Stimulated activated naive CD8-positive, alpha-beta T cell treated with anti-CD3 and anti-CD28 coated beads, Interleukin-15, amount 100 ng/mL, for 72 hours (primary cell): ENCODE data around the gene MPRIP.

Source experiments
- ATAC-seq: fragments of 150-1000 bp; cut with Tn5 transposase; 2 replicates; pipeline ENCODE4 v1.10.0; 2021; ENCODE audit warnings: mild to moderate bottlenecking, moderate library complexity
- DNase-seq, 2 donors: peaks; one replicate each; pipeline ENCODE4 v3.0.0; 2021 to 2022
- H3K27ac Mint-ChIP-seq, 2 donors: one replicate each; pipeline ENCODE4 v1.8.0; 2022; ENCODE audit warnings: mild to moderate bottlenecking in 2 of 2, mixed read lengths in 2 of 2, moderate library complexity in 2 of 2
- H3K27me3 Mint-ChIP-seq: one replicate; pipeline ENCODE4 v1.8.0; 2022; ENCODE audit warnings: mixed read lengths
- H3K4me1 Mint-ChIP-seq: one replicate; pipeline ENCODE4 v1.8.0; 2022; ENCODE audit warnings: mild to moderate bottlenecking, mixed read lengths
- H3K4me3 Mint-ChIP-seq, 2 donors: one replicate each; pipeline ENCODE4 v1.8.0; 2022; ENCODE audit warnings: mild to moderate bottlenecking in 2 of 2, mixed read lengths in 2 of 2, moderate library complexity in 1 of 2
- H3K9me3 Mint-ChIP-seq, 2 donors: one replicate each; pipeline ENCODE4 v1.8.0; 2022; ENCODE audit warnings: mixed read lengths in 2 of 2

MPRIP gene

GRCh38 chr17:17051791-17052461, 9.7 kb downstream of the MPRIP start:
- Mint-ChIP-seq H3K9me3 (no peaks in the 10 kb centered on the region), H3K27ac (no peak overlapping the region), H3K27me3 (no peaks in the 10 kb centered on the region), H3K4me3 (no peak overlapping the region), H3K4me1 (peaks cover 63% of the 10 kb centered on the region)
- ATAC-seq = no peak
- DNase-seq = no peak

- ATAC-seq = no peak
- Mint-ChIP-seq H3K27ac (peak overlapping the region in 1 of 2 donors; percentile 89), H3K4me3 (no peak overlapping the region), H3K27me3 (no peaks in the 10 kb centered on the region), H3K4me1 (peaks cover 58% of the 10 kb centered on the region), H3K9me3 (no peaks in the 10 kb centered on the region)
- DNase-seq = no peak
These were observed 10.4 kb downstream of the MPRIP start for GRCh38 chr17:17052462-17053221.

- H3K27ac Mint-ChIP-seq = no peak overlapping the region
- H3K9me3 Mint-ChIP-seq = no peaks in the 10 kb centered on the region
- no peak for ATAC-seq
- H3K27me3 Mint-ChIP-seq = no peaks in the 10 kb centered on the region
- H3K4me3 Mint-ChIP-seq = no peak overlapping the region
- DNase-seq = no peak
- peaks cover 52% of the 10 kb centered on the region for H3K4me1 Mint-ChIP-seq
These were observed 11.5 kb downstream of the MPRIP start for GRCh38 chr17:17053446-17054379.

GRCh38 chr17:17054636-17055035, 12.4 kb downstream of the MPRIP start:
- DNase-seq (no peak), ATAC-seq (no peak)
- H3K27me3 Mint-ChIP-seq = no peaks in the 10 kb centered on the region
- H3K9me3 Mint-ChIP-seq = no peaks in the 10 kb centered on the region
- H3K4me3 Mint-ChIP-seq = no peak overlapping the region
- no peak overlapping the region for H3K27ac Mint-ChIP-seq
- H3K4me1 Mint-ChIP-seq = peaks cover 44% of the 10 kb centered on the region

GRCh38 chr17:17055286-17056155, 13.3 kb downstream of the MPRIP start:
- H3K4me1 Mint-ChIP-seq = peaks cover 46% of the 10 kb centered on the region
- H3K9me3 Mint-ChIP-seq = no peaks in the 10 kb centered on the region
- H3K27me3 Mint-ChIP-seq = no peaks in the 10 kb centered on the region
- no peak overlapping the region for H3K4me3 Mint-ChIP-seq
- no peak overlapping the region for H3K27ac Mint-ChIP-seq
- DNase-seq = no peak
- no peak for ATAC-seq

GRCh38 chr17:17056156-17056539, 13.9 kb downstream of the MPRIP start:
- H3K27me3 Mint-ChIP-seq = no peaks in the 10 kb centered on the region
- H3K9me3 Mint-ChIP-seq = no peaks in the 10 kb centered on the region
- ATAC-seq (no peak), DNase-seq (no peak)
- no peak overlapping the region for H3K4me3 Mint-ChIP-seq
- no peak overlapping the region for H3K27ac Mint-ChIP-seq
- peaks cover 46% of the 10 kb centered on the region for H3K4me1 Mint-ChIP-seq

- Mint-ChIP-seq H3K9me3 (no peaks in the 10 kb centered on the region), H3K27me3 (no peaks in the 10 kb centered on the region), H3K4me3 (no peak overlapping the region), H3K4me1 (peaks cover 46% of the 10 kb centered on the region), H3K27ac (no peak overlapping the region)
- DNase-seq (no peak), ATAC-seq (no peak)
These were observed 14.8 kb downstream of the MPRIP start for GRCh38 chr17:17057057-17057551.

GRCh38 chr17:17058304-17058703, 16.0 kb downstream of the MPRIP start:
- Mint-ChIP-seq H3K27ac (no peak overlapping the region), H3K4me3 (no peak overlapping the region), H3K4me1 (peaks cover 46% of the 10 kb centered on the region), H3K27me3 (no peaks in the 10 kb centered on the region), H3K9me3 (no peaks in the 10 kb centered on the region)
- DNase-seq = no peak
- peak; percentile 55 for ATAC-seq

- no peak overlapping the region for H3K4me3 Mint-ChIP-seq
- no peaks in the 10 kb centered on the region for H3K9me3 Mint-ChIP-seq
- H3K27ac Mint-ChIP-seq = no peak overlapping the region
- no peaks in the 10 kb centered on the region for H3K27me3 Mint-ChIP-seq
- no peak for ATAC-seq
- peaks cover 49% of the 10 kb centered on the region for H3K4me1 Mint-ChIP-seq
- no peak for DNase-seq
These were observed 17.1 kb downstream of the MPRIP start for GRCh38 chr17:17059301-17059890.

GRCh38 chr17:17060001-17060922, 18.0 kb downstream of the MPRIP start:
- no peak for ATAC-seq
- H3K4me1 Mint-ChIP-seq = peaks cover 55% of the 10 kb centered on the region
- H3K4me3 Mint-ChIP-seq = no peak overlapping the region
- no peak for DNase-seq
- no peaks in the 10 kb centered on the region for H3K27me3 Mint-ChIP-seq
- H3K9me3 Mint-ChIP-seq = no peaks in the 10 kb centered on the region
- peak overlapping the region in 1 of 2 donors; percentile 82 for H3K27ac Mint-ChIP-seq

GRCh38 chr17:17060930-17061329, 18.7 kb downstream of the MPRIP start:
- Mint-ChIP-seq H3K4me3 (no peak overlapping the region), H3K4me1 (peaks cover 61% of the 10 kb centered on the region), H3K27ac (no peak overlapping the region), H3K9me3 (no peaks in the 10 kb centered on the region), H3K27me3 (no peaks in the 10 kb centered on the region)
- ATAC-seq = no peak
- no peak for DNase-seq

- Mint-ChIP-seq H3K9me3 (no peaks in the 10 kb centered on the region), H3K27ac (no peak overlapping the region), H3K4me3 (no peak overlapping the region), H3K4me1 (peaks cover 65% of the 10 kb centered on the region), H3K27me3 (no peaks in the 10 kb centered on the region)
- DNase-seq (no peak), ATAC-seq (no peak)
These were observed 19.3 kb downstream of the MPRIP start for GRCh38 chr17:17061516-17061915.

GRCh38 chr17:17062356-17062755, 20.1 kb downstream of the MPRIP start:
- DNase-seq (no peak), ATAC-seq (no peak)
- no peak overlapping the region for H3K4me3 Mint-ChIP-seq
- peaks cover 71% of the 10 kb centered on the region for H3K4me1 Mint-ChIP-seq
- H3K27me3 Mint-ChIP-seq = no peaks in the 10 kb centered on the region
- no peaks in the 10 kb centered on the region for H3K9me3 Mint-ChIP-seq
- H3K27ac Mint-ChIP-seq = no peak overlapping the region

GRCh38 chr17:17062866-17063265, 20.6 kb downstream of the MPRIP start:
- H3K4me3 Mint-ChIP-seq = no peak overlapping the region
- H3K9me3 Mint-ChIP-seq = no peaks in the 10 kb centered on the region
- peak overlapping the region in 1 of 2 donors; percentile 51 for H3K27ac Mint-ChIP-seq
- peaks cover 72% of the 10 kb centered on the region for H3K4me1 Mint-ChIP-seq
- ATAC-seq (no peak), DNase-seq (no peak)
- H3K27me3 Mint-ChIP-seq = no peaks in the 10 kb centered on the region
